Fibroblast of the conjunctiva (primary cell): Measurements from ENCODE around the gene ANKRD24.
"Not testable (repeated sequence)": the region's sequence is repeated elsewhere in the genome, so short reads cannot be mapped to it uniquely, and the experiment has no call there.

Source experiments
- DNase-seq: peaks from one replicate; pipeline ENCODE4 v3.0.0-alpha.2; 2010; ENCODE audit warnings: low read depth

Gene ANKRD24

GRCh38 chr19:4197625-4198466 lies 15.4 kb downstream of the ANKRD24 start:
- no peak for DNase-seq

- DNase-seq, result no peak
Observed at GRCh38 chr19:4198467-4199126, 16.1 kb downstream of the ANKRD24 start.

GRCh38 chr19:4199699-4200293 lies 17.3 kb downstream of the ANKRD24 start:
- DNase-seq, result no peak

GRCh38 chr19:4200940-4201542 lies 18.6 kb downstream of the ANKRD24 start:
- no peak for DNase-seq

- no peak for DNase-seq
Observed at GRCh38 chr19:4201798-4202197, 19.3 kb downstream of the ANKRD24 start.

GRCh38 chr19:4206818-4207484 lies 24.5 kb downstream of the ANKRD24 start:
- no peak for DNase-seq

DNA sequence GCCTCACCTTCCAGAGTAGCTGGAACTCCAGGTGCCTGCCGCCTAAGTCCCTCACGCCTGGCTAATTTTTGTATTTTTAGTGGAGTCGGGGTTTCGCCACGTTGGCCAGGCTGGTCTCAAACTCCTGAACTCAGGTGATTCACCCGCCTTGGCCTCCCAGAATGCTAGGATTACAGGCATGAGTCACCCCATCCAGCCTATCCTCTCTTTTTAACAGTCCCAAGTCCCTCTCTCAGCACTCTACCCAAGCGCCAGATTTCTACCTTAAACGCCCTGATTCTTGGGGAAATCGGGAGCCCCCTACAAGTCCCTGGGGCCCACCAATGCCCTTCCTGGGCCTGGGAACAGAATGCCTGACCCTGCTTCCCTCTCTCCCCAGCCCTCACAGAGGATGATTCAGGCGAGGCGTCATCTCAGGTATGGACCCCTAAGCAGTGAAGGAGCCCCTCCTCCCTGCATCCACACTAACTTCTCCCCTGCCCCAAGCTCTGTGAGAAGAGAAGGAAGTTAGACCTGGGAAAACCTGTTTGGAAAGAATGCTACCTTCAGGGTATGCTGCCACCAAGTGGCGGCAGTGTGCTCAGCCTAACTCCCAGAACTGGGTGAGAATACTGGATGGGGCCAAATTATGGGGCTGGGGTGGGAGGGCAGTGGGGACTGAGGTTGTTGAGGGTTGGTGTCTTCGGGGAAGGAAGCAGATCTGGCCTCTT lies 26.1 kb downstream of the ANKRD24 start:
- DNase-seq, result no peak

DNA sequence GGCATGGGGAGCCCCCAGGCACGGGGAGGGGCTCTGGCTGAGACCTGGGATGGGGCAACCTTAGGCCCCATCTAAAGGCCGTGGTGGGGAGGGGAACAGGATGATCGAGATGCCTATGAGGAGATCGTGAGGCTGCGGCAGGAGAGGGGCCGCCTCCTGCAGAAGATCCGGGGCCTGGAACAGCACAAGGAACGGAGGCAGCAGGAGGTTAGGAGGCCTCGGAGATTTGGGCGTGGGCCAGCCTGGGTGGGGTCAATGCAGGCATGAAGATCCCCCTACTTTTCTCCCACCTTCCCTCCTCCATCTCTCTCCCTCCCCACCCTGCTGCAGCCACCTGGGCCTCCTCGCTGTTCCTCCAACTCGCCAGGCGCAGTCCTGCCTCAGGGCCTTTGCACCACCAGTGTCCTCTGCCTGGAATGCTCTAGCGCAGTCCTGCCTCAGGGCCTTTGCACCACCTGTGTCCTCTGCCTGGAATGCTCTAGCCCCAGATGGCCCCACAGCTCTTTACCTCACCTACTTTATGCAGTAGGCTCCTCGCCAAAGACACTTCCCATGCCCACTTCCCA lies 27.8 kb downstream of the ANKRD24 start:
- no peak for DNase-seq

DNA sequence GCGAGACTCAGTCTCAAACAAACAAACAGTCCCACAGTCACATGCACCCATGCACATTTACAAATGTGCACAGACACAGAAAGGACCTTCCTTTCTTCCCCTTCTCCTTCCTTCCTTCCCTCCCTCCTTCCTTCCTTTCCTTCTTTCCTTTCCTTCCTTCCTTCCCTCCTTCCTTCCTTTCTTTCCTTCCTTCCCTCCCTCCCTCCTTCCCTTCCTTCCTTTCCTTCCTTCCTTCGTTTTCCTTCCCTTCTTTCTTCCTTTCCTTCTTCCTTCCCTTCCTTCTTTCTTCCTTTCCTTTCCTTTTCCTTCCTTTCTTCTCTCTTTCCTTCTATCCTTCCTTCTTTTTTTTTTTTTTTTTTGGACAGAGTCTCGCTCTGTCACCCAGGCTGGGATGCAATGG lies 30.6 kb downstream of the ANKRD24 start:
- DNase-seq, result no peak

GRCh38 chr19:4215807-4216206 lies 33.3 kb downstream of the ANKRD24 start:
- no peak for DNase-seq

DNA sequence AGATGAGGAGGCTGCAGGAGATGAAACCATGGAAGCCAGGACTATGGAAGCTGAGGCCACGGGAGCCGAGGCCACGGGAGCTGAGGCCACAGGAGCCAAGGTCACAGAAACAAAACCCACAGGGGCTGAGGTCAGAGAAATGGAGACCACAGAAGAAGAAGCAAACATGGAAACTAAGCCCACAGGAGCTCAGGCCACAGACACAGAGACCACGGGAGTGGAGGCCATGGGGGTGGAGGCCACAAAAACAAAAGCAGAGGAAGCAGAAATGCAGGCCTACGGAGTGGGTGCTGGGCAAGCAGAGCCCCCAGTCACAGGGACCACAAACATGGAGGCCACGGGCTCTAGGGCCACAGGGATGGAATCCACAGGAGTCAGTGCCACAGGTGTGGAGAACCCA lies 34.4 kb downstream of the ANKRD24 start:
- no peak for DNase-seq

DNA sequence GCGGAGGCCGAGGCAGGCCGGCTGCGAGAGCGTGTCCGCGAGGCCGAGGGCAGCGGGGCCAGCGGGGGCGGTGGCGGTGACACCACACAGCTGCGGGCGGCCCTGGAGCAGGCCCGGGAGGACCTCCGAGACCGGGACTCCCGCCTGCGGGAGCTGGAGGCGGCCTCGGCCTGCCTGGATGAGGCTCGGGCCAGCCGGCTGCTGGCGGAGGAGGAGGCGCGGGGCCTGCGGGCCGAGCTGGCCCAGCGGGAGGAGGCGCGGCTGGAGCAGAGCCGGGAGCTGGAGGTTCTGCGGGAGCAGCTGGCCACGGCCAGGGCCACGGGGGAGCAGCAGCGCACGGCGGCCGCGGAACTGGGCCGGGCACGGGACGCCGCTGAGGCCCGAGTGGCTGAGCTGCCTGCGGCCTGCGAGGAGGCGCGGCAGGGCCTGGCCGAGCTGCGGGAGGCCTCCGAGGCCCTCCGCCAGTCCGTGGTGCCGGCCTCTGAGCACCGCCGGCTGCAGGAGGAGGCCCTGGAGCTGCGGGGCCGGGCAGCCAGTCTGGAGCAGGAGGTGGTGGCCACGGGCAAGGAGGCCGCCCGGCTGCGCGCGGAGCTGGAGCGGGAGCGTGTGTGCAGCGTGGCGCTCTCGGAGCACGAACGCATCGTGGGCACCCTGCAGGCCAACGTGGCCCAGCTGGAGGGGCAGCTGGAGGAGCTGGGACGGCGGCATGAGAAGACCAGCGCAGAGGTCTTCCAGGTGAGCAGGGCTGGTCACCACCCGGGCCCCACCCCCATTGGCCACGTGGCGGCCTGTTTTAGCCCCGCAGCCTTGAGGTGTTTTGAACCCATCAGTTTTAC lies 35.2 kb downstream of the ANKRD24 start:
- DNase-seq, result no peak

GRCh38 chr19:4218523-4218922 lies 36.0 kb downstream of the ANKRD24 start:
- DNase-seq, result not testable (repeated sequence)

- DNase-seq, result no peak
Observed at GRCh38 chr19:4220188-4220587, 37.7 kb downstream of the ANKRD24 start.

DNA sequence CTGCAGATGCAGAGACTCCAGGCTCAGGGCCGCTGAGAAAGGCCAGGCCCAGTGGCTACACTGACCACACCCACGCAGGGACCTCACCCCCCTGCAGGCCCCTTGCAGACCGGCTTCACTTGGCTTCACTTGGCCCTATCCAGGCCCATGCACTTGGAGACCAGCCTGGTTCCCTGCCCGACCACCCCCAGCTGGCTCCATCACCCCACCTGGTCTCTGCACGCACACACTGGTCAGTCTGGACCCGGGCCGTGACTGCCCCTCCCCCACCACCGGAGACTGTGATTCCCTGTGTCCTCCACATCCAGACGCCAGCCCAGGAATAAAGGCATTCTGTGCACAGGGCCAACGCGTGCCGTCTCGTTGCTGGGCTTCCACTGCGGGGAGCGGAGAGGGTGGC lies 42.0 kb downstream of the ANKRD24 start:
- no peak for DNase-seq

DNA sequence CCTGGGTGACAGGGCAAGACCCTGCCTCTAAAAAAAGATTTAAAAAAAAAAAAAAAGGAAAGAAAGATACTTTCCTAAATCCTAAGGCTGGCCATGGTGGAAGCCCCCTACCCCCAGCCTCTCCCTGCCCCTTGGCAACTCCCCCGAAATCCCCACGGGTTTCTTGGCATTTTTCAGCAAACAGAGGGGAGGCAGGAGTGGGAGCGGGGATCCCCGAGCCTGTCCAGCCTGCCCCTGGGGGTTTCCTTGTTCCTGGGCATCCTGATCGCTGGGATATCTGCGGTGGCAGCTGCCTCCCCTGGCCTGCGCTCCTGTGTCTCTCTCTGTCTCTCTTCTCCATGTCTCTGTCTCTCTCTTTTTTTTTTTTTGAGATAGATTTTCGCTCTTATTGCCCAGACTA lies 43.4 kb downstream of the ANKRD24 start:
- DNase-seq, result no peak

GRCh38 chr19:4227771-4228170 lies 45.3 kb downstream of the ANKRD24 start:
- no peak for DNase-seq

- DNase-seq, result no peak
Observed at GRCh38 chr19:4228765-4229178, 46.3 kb downstream of the ANKRD24 start.

- no peak for DNase-seq
Observed at GRCh38 chr19:4229179-4229931, 46.9 kb downstream of the ANKRD24 start, which contains the start of gene EBI3. EBI3 (plus strand) TSS chr19:4229523; CDS start chr19:4229551, 28 bp downstream.
